Right lobe of liver (tissue), 6 donors: ENCODE data around the gene MYO1H. TPM values are rescaled to one million over a fixed set of nuclear protein-coding genes. Genes with fewer than 3 reads are reported as not detected.
"Not testable (repeated sequence)": the region's sequence is repeated elsewhere in the genome, so short reads cannot be mapped to it uniquely, and the experiment has no call there.

Experiments used
- ATAC-seq, 4 donors: fragments of 200-7000 bp; cut with Tn5 transposase; one replicate each; pipeline ENCODE4 v1.9.1; 2020; ENCODE audit warnings: mild to moderate bottlenecking in 4 of 4, moderate library complexity in 4 of 4
- DNase-seq, 3 donors: peaks; one replicate each; pipeline ENCODE4 v3.0.0-alpha.2; 2020
- H3K27ac ChIP-seq, 3 donors: fragments of 200-600 bp; one replicate each; pipeline ENCODE4 v1.8.0; 2022
- H3K27me3 ChIP-seq, 2 donors: fragments of 200-600 bp; one replicate each; pipeline ENCODE4 v1.8.0; 2022
- H3K36me3 ChIP-seq, 4 donors: fragments of 200-600 bp; sonication (generic) in 1 of 4; one replicate each; pipeline versions ENCODE4 v1.5.1 to v1.8.0; 2017 to 2022; ENCODE audit warnings: control low read depth in 1 of 4
- H3K4me1 ChIP-seq, 4 donors: fragments of 200-600 bp; sonication (generic) in 1 of 4; one replicate each; pipeline versions ENCODE4 v1.5.1 to v1.8.0; 2017 to 2022; ENCODE audit warnings: control low read depth in 1 of 4
- H3K4me3 ChIP-seq, 3 donors: fragments of 200-600 bp; one replicate each; pipeline ENCODE4 v1.8.0; 2022
- H3K9me3 ChIP-seq, 4 donors: fragments of 200-600 bp; sonication (generic) in 1 of 4; one replicate each; pipeline versions ENCODE4 v1.5.1 to v1.8.0; 2017 to 2022; ENCODE audit warnings: control low read depth in 1 of 4
- POLR2A ChIP-seq: fragments of 450-650 bp; IDR thresholded peaks from one replicate; pipeline ENCODE4 v1.6.1; 2017; ENCODE audit warnings: antibody characterized with exemption, mild to moderate bottlenecking
- WGBS: methylation state at CpG from one replicate; pipeline ENCODE4 v1.1.6; 2018; ENCODE audit warnings: low coverage, low lambda C conversion rate; ENCODE audit not compliant: insufficient coverage; ENCODE audit errors: missing lambda C conversion rate; 5-methylcytosine and 5-hydroxymethylcytosine counted together
- intact Hi-C, 2 donors: fragments of 100-400 bp; cut with DNase I; formaldehyde crosslinking; loops; one replicate each; pipeline versions ENCODE4 v1.11.2 to v1.14.1; 2022
- total RNA-seq, 6 experiments: library from RNA; depleted of rRNA in 2 of 6; stranded (reverse); fragments of >200 nt in 2 of 6; fragmentation: NEBNext Ultra II Directional in 3 of 6; extraction: Animal tissue kit (Norgen Biotek cat#: 25700) in 3 of 6; gene quantifications; one replicate each; pipeline versions ENCODE4 v1.1.0 to v1.2.4, GENCODE V29; 2016 to 2023
- TF ChIP-seq, protein P1 (sequence below), 4 donors: fragments of 200-600 bp in 3 of 4; fragments of 450-650 bp in 1 of 4; IDR thresholded peaks; one replicate each; pipeline versions ENCODE4 v1.5.1 to v1.8.0; 2016 to 2022; ENCODE audit warnings: antibody characterized with exemption in 4 of 4, mild to moderate bottlenecking in 2 of 4
- donor health status: DM: no; HTN: yes; CAD: no.
- donor health status: DM: no; HTN: no; CAD: no.
- donor health status: DM: no; HTN: no; CAD: no.
- donor health status: DM: no; HTN: yes; CAD: no.
- donor health status: DM: no; HTN: yes; CAD: no.

Gene MYO1H
- total RNA-seq, 6 experiments from 2014 or later: not detected

DNA sequence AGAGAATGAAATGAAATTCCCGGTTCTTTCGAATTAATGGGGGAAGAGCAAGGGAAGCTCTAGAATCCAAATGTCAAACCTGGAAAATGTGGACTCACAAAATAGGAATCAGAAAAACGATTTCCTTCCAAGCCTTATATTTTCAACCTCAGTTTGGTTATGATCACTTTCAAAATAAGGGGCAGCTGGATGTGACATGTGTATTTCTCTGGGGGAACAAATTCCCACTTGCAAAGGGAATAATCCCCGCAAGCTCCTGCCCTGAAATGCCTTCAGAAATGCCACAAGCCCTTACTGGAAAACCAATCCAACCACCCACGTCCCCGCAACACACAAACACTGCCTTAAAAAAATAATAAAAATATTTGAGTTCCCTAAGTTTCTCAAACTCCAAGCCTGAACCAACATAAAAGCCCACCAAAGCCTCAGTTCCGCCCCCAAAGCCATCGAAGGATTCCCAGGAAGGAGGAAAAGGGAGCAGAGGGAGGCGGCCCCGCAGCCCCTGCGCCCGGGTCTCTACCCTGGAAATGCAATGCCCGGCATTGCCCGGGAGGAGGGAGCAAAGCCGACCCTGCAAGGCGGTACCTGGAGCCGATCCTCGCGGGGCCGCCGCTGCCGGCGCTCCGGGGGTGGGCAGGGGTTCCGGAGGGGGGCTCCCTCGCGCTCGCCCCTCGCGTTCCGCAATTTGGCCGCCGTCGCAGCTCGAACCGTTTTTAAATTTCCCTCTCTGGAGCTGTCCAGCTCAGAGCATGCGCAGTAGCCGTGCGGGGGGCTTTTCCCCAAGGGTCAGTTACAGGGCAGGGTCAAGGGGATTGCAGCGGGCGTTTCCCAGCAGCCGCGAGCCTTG lies 38.9 kb upstream of the MYO1H start, which contains the start of gene FOXN4:
Gene FOXN4 (minus strand): TSS at position 751 of the 847 bp plus-strand sequence. CDS start 963 bp downstream, outside the sequence.
- ATAC-seq: no peak
- 4% methylated on average over 16 of the region's 43 CpGs for WGBS
- Histone ChIP-seq H3K4me1 (peaks cover 0 to 13% (median under 1%) of the 10 kb centered on the region in 4 donors), H3K4me3 (peak within 1 kb of the TSS; percentile 16 to 45 (median 31)), H3K36me3 (no peaks in the 10 kb centered on the region), H3K27me3 (no peaks in the 10 kb centered on the region), H3K9me3 (no peaks in the 10 kb centered on the region), H3K27ac (no peak within 1 kb of the TSS)
- no peak for DNase-seq
- TF ChIP-seq POLR2A: no peak
- intact Hi-C loops: no loop called here

DNA sequence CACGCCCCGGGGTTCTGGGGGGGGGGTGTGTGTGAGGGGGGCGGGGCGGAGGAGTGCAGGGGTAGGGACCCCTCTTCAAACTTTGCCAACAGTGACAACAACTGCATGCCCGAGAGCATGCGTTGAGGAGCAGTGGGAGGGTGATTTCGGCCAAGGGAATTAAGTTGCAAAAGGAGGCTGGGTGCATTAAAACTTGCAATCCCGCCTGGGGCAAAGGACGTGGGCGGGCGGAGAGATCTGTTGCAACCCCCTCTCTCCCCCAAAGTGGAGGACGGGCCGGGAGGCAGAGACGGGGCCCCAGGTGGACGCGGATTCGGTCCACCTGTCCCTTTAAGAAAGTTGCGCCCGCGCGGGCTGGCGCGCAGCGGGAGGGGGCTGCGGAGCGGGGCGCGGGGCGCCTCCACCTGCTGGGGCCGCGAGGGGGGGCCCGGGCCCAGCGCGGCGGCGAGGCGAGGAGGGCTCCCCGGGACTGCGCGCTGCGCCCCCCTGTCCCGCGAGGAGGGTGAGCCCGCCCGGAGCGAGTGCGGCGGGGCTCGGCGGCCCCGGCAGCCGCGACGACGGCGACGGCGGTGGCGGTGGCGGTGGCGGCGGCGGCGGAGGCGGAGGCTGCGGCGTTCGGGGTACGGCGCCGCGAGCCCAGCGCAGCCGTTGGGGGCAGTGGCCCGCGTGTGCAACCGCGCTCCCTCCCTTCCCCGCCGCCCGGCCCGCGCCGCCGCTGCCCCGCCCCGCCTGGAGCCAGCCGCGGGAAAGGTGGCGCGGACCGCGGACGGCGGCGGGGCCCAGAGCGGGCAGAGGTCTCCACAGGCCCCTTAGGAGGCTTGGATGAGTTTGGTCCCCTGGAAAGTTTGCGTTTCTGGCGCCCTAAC lies 38.1 kb upstream of the MYO1H start:
- no peak overlapping the region for H3K27ac ChIP-seq
- no peaks in the 10 kb centered on the region for H3K27me3 ChIP-seq
- DNase-seq (no peak), ATAC-seq (peak; percentile 36 to 65 (median 64))
- H3K4me1 ChIP-seq: peaks cover 0 to 13% (median under 1%) of the 10 kb centered on the region in 4 donors
- no peaks in the 10 kb centered on the region for H3K36me3 ChIP-seq
- intact Hi-C loops: no loop called here
- H3K4me3 ChIP-seq: peak overlapping the region; percentile 16 to 45 (median 31)
- TF ChIP-seq, protein P1, sequence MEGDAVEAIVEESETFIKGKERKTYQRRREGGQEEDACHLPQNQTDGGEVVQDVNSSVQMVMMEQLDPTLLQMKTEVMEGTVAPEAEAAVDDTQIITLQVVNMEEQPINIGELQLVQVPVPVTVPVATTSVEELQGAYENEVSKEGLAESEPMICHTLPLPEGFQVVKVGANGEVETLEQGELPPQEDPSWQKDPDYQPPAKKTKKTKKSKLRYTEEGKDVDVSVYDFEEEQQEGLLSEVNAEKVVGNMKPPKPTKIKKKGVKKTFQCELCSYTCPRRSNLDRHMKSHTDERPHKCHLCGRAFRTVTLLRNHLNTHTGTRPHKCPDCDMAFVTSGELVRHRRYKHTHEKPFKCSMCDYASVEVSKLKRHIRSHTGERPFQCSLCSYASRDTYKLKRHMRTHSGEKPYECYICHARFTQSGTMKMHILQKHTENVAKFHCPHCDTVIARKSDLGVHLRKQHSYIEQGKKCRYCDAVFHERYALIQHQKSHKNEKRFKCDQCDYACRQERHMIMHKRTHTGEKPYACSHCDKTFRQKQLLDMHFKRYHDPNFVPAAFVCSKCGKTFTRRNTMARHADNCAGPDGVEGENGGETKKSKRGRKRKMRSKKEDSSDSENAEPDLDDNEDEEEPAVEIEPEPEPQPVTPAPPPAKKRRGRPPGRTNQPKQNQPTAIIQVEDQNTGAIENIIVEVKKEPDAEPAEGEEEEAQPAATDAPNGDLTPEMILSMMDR (IDR thresholded peaks at IDR 0.05): no peak
- TF ChIP-seq POLR2A: no peak
- WGBS: 0% methylated on average over 15 of the region's 99 CpGs
- no peaks in the 10 kb centered on the region for H3K9me3 ChIP-seq

DNA sequence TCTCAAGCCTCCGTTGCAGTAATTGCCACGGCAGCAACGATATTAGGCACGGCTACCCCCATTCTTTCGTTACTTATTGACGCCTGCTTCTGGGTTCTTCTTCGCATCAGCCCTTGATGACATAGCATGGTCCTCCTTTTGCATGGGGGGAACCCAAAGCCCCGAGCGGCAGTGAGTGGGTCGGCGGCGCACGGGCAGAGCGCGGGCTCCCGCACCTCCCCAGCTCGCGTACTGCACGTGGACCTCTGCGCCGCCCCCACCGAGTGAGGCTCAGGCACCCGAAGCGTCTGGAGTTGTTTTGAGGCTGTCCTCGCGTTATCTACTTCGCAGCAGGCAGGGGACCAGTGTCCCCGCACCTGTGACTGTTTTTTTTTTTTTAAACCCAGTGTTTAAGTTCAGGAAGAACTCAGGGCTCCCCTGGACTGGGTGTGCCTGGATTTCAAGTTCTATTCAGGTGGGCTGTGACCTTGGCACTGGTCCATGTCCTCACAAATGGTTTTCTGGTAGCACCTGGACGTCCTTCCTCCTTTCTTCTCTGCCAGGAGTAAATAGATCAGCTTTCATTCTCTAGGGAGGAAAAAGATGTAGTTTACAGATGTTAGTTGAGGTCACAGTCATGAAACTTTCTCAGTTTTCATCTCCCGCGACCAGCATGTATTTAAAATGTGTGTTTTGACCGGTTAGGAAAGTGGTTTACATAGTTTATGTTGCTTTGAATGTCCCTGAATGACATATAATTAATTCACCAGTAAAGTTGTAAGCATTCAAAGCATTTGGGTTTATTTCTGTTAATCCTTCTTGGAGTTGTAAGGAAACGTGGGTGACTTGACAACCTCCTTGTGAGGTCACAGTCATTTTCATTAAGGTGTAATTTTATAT lies 37.2 kb upstream of the MYO1H start:
- Histone ChIP-seq H3K9me3 (no peaks in the 10 kb centered on the region), H3K4me3 (peak overlapping the region; percentile 16 to 45 (median 31)), H3K36me3 (no peaks in the 10 kb centered on the region), H3K27ac (no peak overlapping the region), H3K27me3 (no peaks in the 10 kb centered on the region), H3K4me1 (peaks cover 0 to 13% (median under 1%) of the 10 kb centered on the region in 4 donors)
- WGBS: 8% methylated on average over 22 of the region's 33 CpGs
- intact Hi-C loops: no loop called here
- no peak for TF ChIP-seq POLR2A
- TF ChIP-seq, protein P1 (IDR thresholded peaks at IDR 0.05): no peak
- ATAC-seq (peak; percentile 21 to 58 (median 50)), DNase-seq (no peak)

DNA sequence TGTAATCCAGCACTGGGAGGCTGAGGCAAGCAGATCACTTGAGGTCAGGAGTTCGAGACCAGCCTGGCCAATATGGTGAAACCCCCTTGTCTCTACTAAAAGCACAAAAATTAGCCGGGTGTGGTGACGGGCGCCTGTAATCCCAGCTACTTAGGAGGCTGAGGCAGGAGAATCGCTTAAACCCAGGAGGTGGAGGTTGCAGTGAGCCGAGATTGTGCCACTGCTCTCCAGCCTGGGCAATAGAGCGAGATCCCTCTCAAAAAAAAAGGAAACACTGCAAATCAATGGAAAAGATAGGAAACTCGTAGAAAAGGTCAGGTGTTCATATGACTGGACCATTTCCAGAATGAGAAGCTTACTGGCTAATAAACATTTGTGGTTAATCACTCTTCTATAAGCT lies 26.4 kb upstream of the MYO1H start:
- 81% methylated on average over 6 of the region's 8 CpGs for WGBS

DNA sequence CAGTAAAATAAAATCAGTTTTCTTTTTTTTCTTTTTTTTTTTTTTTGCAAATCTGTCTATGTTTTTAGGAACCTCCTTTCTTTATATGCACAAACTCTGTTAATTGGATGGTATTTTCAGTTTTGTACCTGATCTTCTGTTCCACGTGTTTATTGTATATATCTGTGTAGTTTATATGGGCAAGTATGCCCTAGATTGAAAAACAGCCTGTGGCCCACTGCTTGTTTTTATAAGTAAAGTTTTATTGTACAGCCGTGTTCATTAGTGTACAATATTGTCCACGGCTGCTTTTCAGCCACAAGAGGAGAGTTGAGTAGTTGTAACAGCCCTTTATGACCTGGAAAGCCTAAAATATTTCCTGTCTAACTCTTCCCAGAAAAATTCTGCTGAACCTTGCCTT lies 18.7 kb upstream of the MYO1H start:
- Histone ChIP-seq H3K9me3 (no peaks in the 10 kb centered on the region), H3K27me3 (no peaks in the 10 kb centered on the region), H3K4me3 (no peak overlapping the region), H3K4me1 (no peaks in the 10 kb centered on the region), H3K36me3 (no peaks in the 10 kb centered on the region), H3K27ac (no peak overlapping the region)
- WGBS: 72% methylated on average over 3 of the region's 3 CpGs
- TF ChIP-seq, protein P1 (IDR thresholded peaks at IDR 0.05): no peak
- no peak for TF ChIP-seq POLR2A
- ATAC-seq (no peak), DNase-seq (no peak)
- intact Hi-C loops: no loop called here

More for the DNA sequence above, 26.4 kb upstream of the MYO1H start:
- intact Hi-C loops, H3K9me3 ChIP-seq, H3K36me3 ChIP-seq, H3K27ac ChIP-seq, H3K27me3 ChIP-seq, H3K4me3 ChIP-seq, DNase-seq, ATAC-seq, H3K4me1 ChIP-seq: not testable (repeated sequence)
